Ramos (cell line): ENCODE data around the gene IRX5.

Source experiments
- in situ Hi-C: fragments of 300-500 bp; cut with MboI; formaldehyde crosslinking; loops from one replicate; pipeline ENCODE4 v1.14.3; 2022; ENCODE audit warnings: low sequenced_read_pairs; ENCODE audit not compliant: unreplicated experiment

Gene IRX5

GRCh38 chr16:54930005-54930868 is at the start of gene IRX5:
Gene IRX5 (plus strand): TSS chr16:54930865. CDS start chr16:54931199, 334 bp downstream.
- in situ Hi-C loops, result no loop called here

- in situ Hi-C loops, result no loop called here
Measured at GRCh38 chr16:54882556-54882955, 48.1 kb upstream of the IRX5 start.

- in situ Hi-C loops, result no loop called here
Measured at GRCh38 chr16:54883358-54883757, 47.3 kb upstream of the IRX5 start.

GRCh38 chr16:54886078-54886477 is 44.6 kb upstream of the IRX5 start:
- in situ Hi-C loops, result no loop called here

- in situ Hi-C loops, result no loop called here
Measured at GRCh38 chr16:54890381-54890780, 40.3 kb upstream of the IRX5 start.

- in situ Hi-C loops, result no loop called here
Measured at GRCh38 chr16:54891346-54891745, 39.3 kb upstream of the IRX5 start.

- in situ Hi-C loops, result no loop called here
Measured at GRCh38 chr16:54892981-54893380, 37.7 kb upstream of the IRX5 start.

GRCh38 chr16:54897930-54898329 is 32.7 kb upstream of the IRX5 start:
- in situ Hi-C loops, result no loop called here

GRCh38 chr16:54901606-54902005 is 29.1 kb upstream of the IRX5 start:
- in situ Hi-C loops, result no loop called here

- in situ Hi-C loops, result no loop called here
Measured at GRCh38 chr16:54903047-54903446, 27.6 kb upstream of the IRX5 start.

GRCh38 chr16:54911079-54911478 is 19.6 kb upstream of the IRX5 start:
- in situ Hi-C loops, result no loop called here

- in situ Hi-C loops, result no loop called here
Measured at GRCh38 chr16:54912720-54913119, 17.9 kb upstream of the IRX5 start.

GRCh38 chr16:54921206-54921824 is 9.3 kb upstream of the IRX5 start:
- in situ Hi-C loops, result no loop called here

- in situ Hi-C loops, result no loop called here
Measured at GRCh38 chr16:54923055-54923473, 7.6 kb upstream of the IRX5 start.

- in situ Hi-C loops, result no loop called here
Measured at GRCh38 chr16:54923988-54924387, 6.7 kb upstream of the IRX5 start.

GRCh38 chr16:54926166-54926838 is 4.4 kb upstream of the IRX5 start:
- in situ Hi-C loops, result no loop called here

GRCh38 chr16:54927125-54928015 is 3.3 kb upstream of the IRX5 start:
- in situ Hi-C loops, result no loop called here

GRCh38 chr16:54928016-54928356 is 2.7 kb upstream of the IRX5 start:
- in situ Hi-C loops, result no loop called here

- in situ Hi-C loops, result no loop called here
Measured at GRCh38 chr16:54928411-54929089, 2.1 kb upstream of the IRX5 start.
